Measurements from ENCODE around the gene CYP24A1. TPM values are rescaled to one million over a fixed set of nuclear protein-coding genes. Genes with fewer than 3 reads are reported as not detected.
A peak's percentile ranks its signal among the peaks of the same experiment; 100 is the strongest.

Gene CYP24A1
- total and polyA plus RNA-seq, 2 of the 13 experiments (the other 11 are each of a cell fraction or from before 2014, with no cell fraction given): 9.4 to 32.7 TPM

GRCh38 chr20:54220722-54221121, 46.9 kb upstream of the CYP24A1 start (continued):
- TF ChIP-seq MTA1 (CRISPR knock-in tag; IDR thresholded peaks at IDR 0.05; ENCODE audit: borderline replicate concordance) (no peak), KDM6A (CRISPR knock-in tag; IDR thresholded peaks at IDR 0.05; ENCODE audit: low read depth) (no peak), TBX2 (CRISPR knock-in tag; IDR thresholded peaks at IDR 0.05; ENCODE audit: borderline replicate concordance) (no peak), DNMT3B (CRISPR knock-in tag; conservative IDR thresholded peaks at IDR 0.05) (no peak), ZBED4 (CRISPR knock-in tag; IDR thresholded peaks at IDR 0.05; ENCODE audit: borderline replicate concordance) (no peak), ZNF512B (CRISPR knock-in tag; IDR thresholded peaks at IDR 0.05; ENCODE audit: borderline replicate concordance) (no peak), SETDB1 (CRISPR knock-in tag; IDR thresholded peaks at IDR 0.05; ENCODE audit: borderline replicate concordance) (no peak), DMTF1 (CRISPR knock-in tag; IDR thresholded peaks at IDR 0.05) (no peak), RBM22 (optimal IDR thresholded peaks at IDR 0.05; ENCODE audit: low read length) (peak; percentile 71), ZNF780A (CRISPR knock-in tag; IDR thresholded peaks at IDR 0.05) (no peak), NR1H2 (CRISPR knock-in tag; IDR thresholded peaks at IDR 0.05; ENCODE audit: borderline replicate concordance, low read depth) (no peak), ZNF7 (CRISPR knock-in tag; IDR thresholded peaks at IDR 0.05) (no peak), PHF8 (CRISPR knock-in tag; IDR thresholded peaks at IDR 0.05) (no peak), YEATS2 (CRISPR knock-in tag; IDR thresholded peaks at IDR 0.05; ENCODE audit: borderline replicate concordance) (no peak), RARG (CRISPR knock-in tag; IDR thresholded peaks at IDR 0.05; ENCODE audit: low read depth) (no peak)
- TF ChIP-seq, protein P1, sequence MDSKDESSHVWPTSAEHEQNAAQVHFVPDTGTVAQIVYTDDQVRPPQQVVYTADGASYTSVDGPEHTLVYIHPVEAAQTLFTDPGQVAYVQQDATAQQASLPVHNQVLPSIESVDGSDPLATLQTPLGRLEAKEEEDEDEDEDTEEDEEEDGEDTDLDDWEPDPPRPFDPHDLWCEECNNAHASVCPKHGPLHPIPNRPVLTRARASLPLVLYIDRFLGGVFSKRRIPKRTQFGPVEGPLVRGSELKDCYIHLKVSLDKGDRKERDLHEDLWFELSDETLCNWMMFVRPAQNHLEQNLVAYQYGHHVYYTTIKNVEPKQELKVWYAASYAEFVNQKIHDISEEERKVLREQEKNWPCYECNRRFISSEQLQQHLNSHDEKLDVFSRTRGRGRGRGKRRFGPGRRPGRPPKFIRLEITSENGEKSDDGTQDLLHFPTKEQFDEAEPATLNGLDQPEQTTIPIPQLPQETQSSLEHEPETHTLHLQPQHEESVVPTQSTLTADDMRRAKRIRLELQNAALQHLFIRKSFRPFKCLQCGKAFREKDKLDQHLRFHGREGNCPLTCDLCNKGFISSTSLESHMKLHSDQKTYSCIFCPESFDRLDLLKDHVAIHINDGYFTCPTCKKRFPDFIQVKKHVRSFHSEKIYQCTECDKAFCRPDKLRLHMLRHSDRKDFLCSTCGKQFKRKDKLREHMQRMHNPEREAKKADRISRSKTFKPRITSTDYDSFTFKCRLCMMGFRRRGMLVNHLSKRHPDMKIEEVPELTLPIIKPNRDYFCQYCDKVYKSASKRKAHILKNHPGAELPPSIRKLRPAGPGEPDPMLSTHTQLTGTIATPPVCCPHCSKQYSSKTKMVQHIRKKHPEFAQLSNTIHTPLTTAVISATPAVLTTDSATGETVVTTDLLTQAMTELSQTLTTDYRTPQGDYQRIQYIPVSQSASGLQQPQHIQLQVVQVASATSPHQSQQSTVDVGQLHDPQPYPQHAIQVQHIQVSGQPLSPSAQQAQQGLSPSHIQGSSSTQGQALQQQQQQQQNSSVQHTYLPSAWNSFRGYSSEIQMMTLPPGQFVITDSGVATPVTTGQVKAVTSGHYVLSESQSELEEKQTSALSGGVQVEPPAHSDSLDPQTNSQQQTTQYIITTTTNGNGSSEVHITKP (CRISPR knock-in tag; IDR thresholded peaks at IDR 0.05; ENCODE audit: low read depth): no peak
